Heart right ventricle (tissue), 16 donors: ENCODE data around the gene STK11IP. TPM values are rescaled to one million over a fixed set of nuclear protein-coding genes. Genes with fewer than 3 reads are reported as not detected.
"Not testable (repeated sequence)": the region's sequence is repeated elsewhere in the genome, so short reads cannot be mapped to it uniquely, and the experiment has no call there.

ENCODE experiments used
- ATAC-seq, 8 donors: fragments of 200-7000 bp; cut with Tn5 transposase; one replicate each; pipeline ENCODE4 v1.9.1; 2020; ENCODE audit warnings: mild to moderate bottlenecking in 8 of 8, moderate library complexity in 8 of 8, moderate number of reproducible peaks in 1 of 8
- DNase-seq, 2 donors: peaks; one replicate each; pipeline ENCODE4 v3.0.0-alpha.2; 2020
- H3K27ac ChIP-seq, 10 donors: fragments of 200-600 bp; sonication (generic) in 2 of 10; one replicate each; pipeline versions ENCODE4 v1.5.0 to v1.8.0; 2020 to 2022; ENCODE audit warnings: mild to moderate bottlenecking in 3 of 10
- H3K27me3 ChIP-seq, 7 donors: fragments of 200-600 bp; one replicate each; pipeline ENCODE4 v1.8.0; 2021 to 2022; ENCODE audit warnings: mild to moderate bottlenecking in 2 of 7
- H3K36me3 ChIP-seq, 9 donors: fragments of 200-600 bp; sonication (generic) in 1 of 9; one replicate each; pipeline versions ENCODE4 v1.5.0 to v1.8.0; 2020 to 2022; ENCODE audit warnings: mild to moderate bottlenecking in 2 of 9
- H3K4me1 ChIP-seq, 9 donors: fragments of 200-600 bp; sonication (generic) in 1 of 9; one replicate each; pipeline versions ENCODE4 v1.5.0 to v1.8.0; 2020 to 2022; ENCODE audit warnings: mild to moderate bottlenecking in 4 of 9
- H3K4me3 ChIP-seq, 10 donors: fragments of 200-600 bp; sonication (generic) in 2 of 10; one replicate each; pipeline versions ENCODE4 v1.5.0 to v1.8.0; 2020 to 2022; ENCODE audit warnings: mild to moderate bottlenecking in 7 of 10, moderate library complexity in 2 of 10
- H3K9me3 ChIP-seq, 11 donors: fragments of 200-600 bp in 10 of 11; sonication (generic) in 2 of 11; one replicate each; pipeline versions ENCODE4 v1.5.0 to v1.8.0; 2013 to 2022; ENCODE audit warnings: mild to moderate bottlenecking in 2 of 11, control low read depth in 1 of 11, moderate library complexity in 1 of 11
- CTCF ChIP-seq, 9 donors: fragments of 200-600 bp; sonication (generic) in 2 of 9; IDR thresholded peaks; one replicate each; pipeline versions ENCODE4 v1.5.0 to v1.8.0; 2021 to 2022; ENCODE audit warnings: antibody characterized with exemption in 9 of 9, mild to moderate bottlenecking in 5 of 9, moderate library complexity in 1 of 9
- WGBS, 2 donors: extraction: QIAGEN DNeasy Blood & Tissue Kit; methylation state at CpG; one replicate each; pipeline ENCODE4 v1.1.7; 2013; ENCODE audit warnings: inconsistent platforms in 1 of 2; 5-methylcytosine and 5-hydroxymethylcytosine counted together
- intact Hi-C, 10 donors: fragments of 100-400 bp; cut with DNase I; formaldehyde crosslinking; loops; one replicate each; pipeline versions ENCODE4 v1.11.1 to v1.14.2; 2022
- polyA plus RNA-seq, 2 donors: library from polyadenylated mRNA; stranded (reverse); fragments of 200-250 nt; gene quantifications; one replicate each; pipeline ENCODE4 v1.2.3, GENCODE V29; 2013
- total RNA-seq, 10 donors: library from RNA; stranded (reverse); fragmentation: NEBNext Ultra II Directional in 3 of 10; extraction: Animal tissue kit (Norgen Biotek cat#: 25700) in 3 of 10; gene quantifications; one replicate each; pipeline versions ENCODE4 v1.2.1 to v1.2.4, GENCODE V29; 2021 to 2023
- donor health status: Arrhythmogenic right ventricular cardiomyopathy.
- donor health status: ischemic (EF 13 %, LVEDD 7.1; RV severe dilation, severe dysfunction).
- donor health status: healthy with polysubstance abuse.
- donor health status: DM: no; HTN: yes; CAD: no.
- donor health status: DM: no; HTN: no; CAD: no.
- donor health status: ischemic (EF 25% LVEDD 6.9; RV normal size, moderate dysfunction).
- donor health status: ischemic (EF 25% LVEDD 5.7; RV mildly dilated, moderate dysfunction).
- donor health status: healthy.
- donor health status: DM: yes; HTN: yes; CAD: no.
- donor health status: Ischemic cardiomyopathy.
- donor health status: ischemic (EF 35%, LVEDD 5.7; RV mildly dilated, moderate dysfunction).
- donor health status: nonischemic (EF 11% LVEDD 7.7; RV severe dilation, severe dysfunction).
- donor health status: DM: yes; HTN: yes; CAD: no.
- donor health status: PGD.
- donor health status: ischemic (EF 29% LVEDD 5.4; RV normal size, mild dysfunction).
- donor health status: nonischemic (EF 23%, LVEDD 6.1; RV moderate dilation, normal function).

The STK11IP gene
- total and polyA plus RNA-seq, 12 donors: 7.2 to 27.4 (median 13.4) TPM

DNA sequence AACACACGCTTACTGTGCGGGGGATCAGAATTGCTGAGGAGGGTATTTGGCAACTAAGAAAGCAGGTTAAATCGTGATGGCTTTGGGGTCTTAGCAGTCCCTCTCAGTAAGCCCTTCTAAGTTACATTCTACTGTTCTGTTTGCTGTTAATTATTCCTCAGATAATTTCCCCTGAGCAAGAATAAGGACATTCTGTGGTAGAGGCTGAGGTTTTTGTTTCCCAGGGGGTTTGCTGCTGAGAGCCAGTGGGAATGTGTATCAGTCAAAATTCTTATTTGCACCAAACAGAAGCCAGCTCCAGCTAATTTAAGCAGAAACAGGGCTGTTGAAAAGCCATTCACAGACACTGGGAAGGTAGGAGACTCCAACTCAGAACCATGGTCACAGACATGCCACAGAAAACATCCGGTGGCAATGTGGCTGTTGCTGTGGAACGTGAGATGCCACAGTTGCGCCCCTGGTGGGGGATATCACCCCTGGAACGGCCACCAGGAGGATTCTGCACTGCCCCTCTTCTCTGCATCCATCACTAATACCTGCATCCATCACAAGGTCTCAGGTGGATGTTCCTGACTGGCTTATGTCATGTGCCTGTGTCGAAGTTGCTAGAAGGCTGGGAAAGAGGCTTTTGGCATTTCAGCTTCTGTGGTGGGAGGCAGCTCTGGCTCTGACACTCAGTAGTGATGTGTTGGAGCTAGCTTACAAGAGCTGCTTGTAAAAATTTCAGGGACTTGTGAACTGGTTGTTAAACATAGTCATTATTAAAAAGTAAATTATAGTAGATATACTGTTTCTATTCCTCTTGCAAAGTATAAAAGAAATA lies 53.0 kb downstream of the STK11IP start:
- H3K9me3 ChIP-seq: peaks cover 0 to 10% (median 0%) of the 10 kb centered on the region in 11 donors
- no peak for TF ChIP-seq CTCF (IDR thresholded peaks at IDR 0.05)
- H3K4me3 ChIP-seq: no peak overlapping the region
- 59 to 65% methylated on average over 8 of the region's 8 CpGs for WGBS, 2 donors
- H3K27ac ChIP-seq: no peak overlapping the region
- peaks cover under 1 to 10% (median 5%) of the 10 kb centered on the region in 9 donors for H3K4me1 ChIP-seq
- DNase-seq (no peak), ATAC-seq (no peak)
- H3K36me3 ChIP-seq: no peaks in the 10 kb centered on the region
- intact Hi-C loops: no loop called here
- peaks cover 0 to 31% (median 5%) of the 10 kb centered on the region in 7 donors for H3K27me3 ChIP-seq

GRCh38 chr2:219651656-219652055 lies 54.0 kb downstream of the STK11IP start:
- H3K9me3 ChIP-seq, intact Hi-C loops, ATAC-seq, H3K36me3 ChIP-seq, H3K4me1 ChIP-seq, H3K4me3 ChIP-seq, H3K27ac ChIP-seq, DNase-seq: not testable (repeated sequence)
- peaks cover 0 to 31% (median 5%) of the 10 kb centered on the region in 7 donors for H3K27me3 ChIP-seq
- WGBS, 2 donors: 78 to 80% methylated on average over 6 of the region's 6 CpGs

- H3K36me3 ChIP-seq: no peaks in the 10 kb centered on the region
- H3K27ac ChIP-seq: no peak overlapping the region
- ATAC-seq (no peak), DNase-seq (no peak)
- H3K4me1 ChIP-seq: no peaks in the 10 kb centered on the region
- peaks cover 0 to 18% (median 8%) of the 10 kb centered on the region in 11 donors for H3K9me3 ChIP-seq
- no peak overlapping the region for H3K4me3 ChIP-seq
- TF ChIP-seq CTCF (IDR thresholded peaks at IDR 0.05): no peak
- peaks cover 0 to 17% (median 0%) of the 10 kb centered on the region in 7 donors for H3K27me3 ChIP-seq
- intact Hi-C loops: no loop called here
- 90 to 94% methylated on average over 1 of the region's 1 CpG for WGBS, 2 donors
Measured at GRCh38 chr2:219656526-219656925, 58.9 kb downstream of the STK11IP start.

DNA sequence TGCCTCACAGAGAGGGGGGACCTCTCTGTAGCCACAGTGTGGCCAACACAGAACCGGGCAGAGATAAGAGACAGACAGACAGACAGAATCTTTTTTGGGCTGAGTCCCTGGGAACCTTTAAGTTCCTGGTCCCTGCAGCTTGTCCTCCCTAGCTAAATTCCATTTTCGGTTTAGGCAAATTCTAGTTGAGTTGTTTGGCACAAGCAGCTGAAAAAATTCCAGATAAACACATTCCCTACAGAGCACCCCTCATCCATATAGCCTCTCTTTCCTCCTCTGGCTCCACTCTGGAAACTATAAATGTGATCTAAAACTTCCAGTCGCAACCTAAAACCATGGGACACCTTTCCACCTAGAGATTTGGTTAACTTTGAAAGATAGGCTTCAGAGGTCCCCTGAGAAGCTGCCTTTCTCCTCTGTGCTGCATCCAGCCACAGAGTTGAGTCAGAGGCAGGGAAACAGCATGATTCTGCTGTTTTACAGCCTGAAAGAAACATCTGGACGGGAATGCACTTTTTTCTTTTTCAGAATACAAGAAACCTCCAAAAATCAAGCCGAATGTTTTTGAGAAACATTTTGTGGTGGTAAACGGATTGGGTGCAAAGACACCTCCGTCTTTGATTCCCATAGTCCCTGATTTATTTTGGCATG lies 60.7 kb downstream of the STK11IP start:
- no peaks in the 10 kb centered on the region for H3K36me3 ChIP-seq
- peaks cover 0 to 13% (median 4%) of the 10 kb centered on the region in 11 donors for H3K9me3 ChIP-seq
- intact Hi-C loops: no loop called here
- peak overlapping the region in 2 of 10 donors; percentile 4 to 26 for H3K27ac ChIP-seq
- TF ChIP-seq CTCF (IDR thresholded peaks at IDR 0.05): no peak
- peak overlapping the region in 1 of 10 donors; percentile 4 for H3K4me3 ChIP-seq
- peaks cover 0 to 8% (median 0%) of the 10 kb centered on the region in 7 donors for H3K27me3 ChIP-seq
- ATAC-seq (peak in 3 of 8 donors; percentile 49 to 71 (median 55)), DNase-seq (no peak)
- 58 to 59% methylated on average over 7 of the region's 7 CpGs for WGBS, 2 donors
- no peaks in the 10 kb centered on the region for H3K4me1 ChIP-seq
